GM13976 (cell line): ENCODE data around the gene CRIM1.
"Not testable (repeated sequence)": the region's sequence is repeated elsewhere in the genome, so short reads cannot be mapped to it uniquely, and the experiment has no call there.

Experiments
- DNase-seq: peaks from one replicate; pipeline ENCODE4 v3.0.0; 2012; ENCODE audit warnings: low spot score
- CTCF ChIP-seq: IDR thresholded peaks from 2 replicates; pipeline ENCODE4 v1.5.1; 2012; ENCODE audit warnings: borderline replicate concordance, mild to moderate bottlenecking; ENCODE audit not compliant: insufficient read depth; ENCODE audit errors: extremely low read depth, missing control alignments, control extremely low read depth
- in situ Hi-C: fragments of 300-500 bp; cut with MboI; formaldehyde crosslinking; loops from one replicate; pipeline ENCODE4 v1.12.0; 2022; ENCODE audit warnings: low sequenced_read_pairs, mixed read lengths, inconsistent platforms; ENCODE audit not compliant: unreplicated experiment

The CRIM1 gene, protein sequence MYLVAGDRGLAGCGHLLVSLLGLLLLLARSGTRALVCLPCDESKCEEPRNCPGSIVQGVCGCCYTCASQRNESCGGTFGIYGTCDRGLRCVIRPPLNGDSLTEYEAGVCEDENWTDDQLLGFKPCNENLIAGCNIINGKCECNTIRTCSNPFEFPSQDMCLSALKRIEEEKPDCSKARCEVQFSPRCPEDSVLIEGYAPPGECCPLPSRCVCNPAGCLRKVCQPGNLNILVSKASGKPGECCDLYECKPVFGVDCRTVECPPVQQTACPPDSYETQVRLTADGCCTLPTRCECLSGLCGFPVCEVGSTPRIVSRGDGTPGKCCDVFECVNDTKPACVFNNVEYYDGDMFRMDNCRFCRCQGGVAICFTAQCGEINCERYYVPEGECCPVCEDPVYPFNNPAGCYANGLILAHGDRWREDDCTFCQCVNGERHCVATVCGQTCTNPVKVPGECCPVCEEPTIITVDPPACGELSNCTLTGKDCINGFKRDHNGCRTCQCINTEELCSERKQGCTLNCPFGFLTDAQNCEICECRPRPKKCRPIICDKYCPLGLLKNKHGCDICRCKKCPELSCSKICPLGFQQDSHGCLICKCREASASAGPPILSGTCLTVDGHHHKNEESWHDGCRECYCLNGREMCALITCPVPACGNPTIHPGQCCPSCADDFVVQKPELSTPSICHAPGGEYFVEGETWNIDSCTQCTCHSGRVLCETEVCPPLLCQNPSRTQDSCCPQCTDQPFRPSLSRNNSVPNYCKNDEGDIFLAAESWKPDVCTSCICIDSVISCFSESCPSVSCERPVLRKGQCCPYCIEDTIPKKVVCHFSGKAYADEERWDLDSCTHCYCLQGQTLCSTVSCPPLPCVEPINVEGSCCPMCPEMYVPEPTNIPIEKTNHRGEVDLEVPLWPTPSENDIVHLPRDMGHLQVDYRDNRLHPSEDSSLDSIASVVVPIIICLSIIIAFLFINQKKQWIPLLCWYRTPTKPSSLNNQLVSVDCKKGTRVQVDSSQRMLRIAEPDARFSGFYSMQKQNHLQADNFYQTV

DNA sequence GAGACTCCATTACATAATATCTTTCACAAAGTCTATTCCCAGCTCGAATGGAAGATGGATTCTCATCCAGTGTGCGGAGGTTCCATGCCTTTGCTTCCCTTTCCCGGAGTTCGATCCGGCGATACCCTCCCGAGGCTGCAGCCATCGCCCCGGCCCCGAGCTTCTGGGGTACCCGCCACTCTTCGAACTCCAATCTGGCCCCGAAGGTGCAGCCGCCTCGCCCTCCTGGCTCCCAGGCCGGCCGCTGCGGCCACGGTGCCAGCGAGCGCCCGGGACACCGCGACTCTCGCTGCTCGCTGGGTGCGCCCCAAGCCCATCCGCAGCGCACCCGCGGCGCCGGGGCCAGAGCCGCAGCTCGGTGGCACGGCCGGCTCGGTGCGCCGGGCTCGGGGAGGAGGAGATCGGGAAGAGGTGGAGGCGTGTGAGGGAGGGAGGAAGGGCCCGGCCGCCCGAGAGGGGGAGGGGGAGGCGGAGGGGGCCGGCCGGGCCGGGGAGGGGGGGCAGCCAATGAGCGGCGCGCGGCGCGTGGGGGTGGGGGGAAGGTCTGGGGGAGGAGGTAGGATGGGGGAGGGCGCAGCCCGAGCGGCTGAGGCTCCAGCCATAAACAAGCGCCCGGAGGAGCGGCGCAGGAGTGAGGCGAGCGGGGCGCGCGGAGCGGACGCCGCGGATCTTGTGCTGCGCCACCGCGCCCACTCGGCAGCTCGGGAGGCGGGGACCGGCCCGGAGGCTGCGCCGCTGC, at the start of gene CRIM1:
CRIM1 (plus strand) TSS at position 628 of the 739 bp plus-strand sequence. CDS start 515 bp downstream, outside the sequence.
- peak; percentile 75 for DNase-seq
- no peak for TF ChIP-seq CTCF
- in situ Hi-C loops, result loop anchor here (10.0 kb wide), 1 partner anchor 309 kb away; no protein-coding TSS in a partner anchor

- TF ChIP-seq CTCF, result no peak
- in situ Hi-C loops, result no loop called here
- no peak for DNase-seq
Observed at GRCh38 chr2:36307441-36307840, 48.1 kb upstream of the CRIM1 start.

DNA sequence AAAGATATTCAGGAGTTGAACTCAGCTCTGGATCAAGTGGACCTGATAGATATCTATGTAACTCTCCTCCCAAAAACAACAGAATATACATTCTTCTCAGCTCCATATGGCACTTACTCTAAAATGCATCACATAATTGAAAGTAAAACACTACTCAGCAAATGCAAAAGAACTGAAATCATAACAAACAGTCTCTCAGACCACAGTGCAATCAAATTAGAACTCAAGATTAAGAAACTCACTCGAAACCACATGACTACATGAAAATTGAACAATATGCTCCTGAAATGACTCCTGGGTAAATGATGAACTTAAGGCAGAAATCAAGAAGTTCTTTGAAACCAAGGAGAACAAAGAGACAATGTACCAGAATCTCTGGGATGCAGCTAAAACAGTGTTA, 45.1 kb upstream of the CRIM1 start:
- DNase-seq, in situ Hi-C loops: not testable (repeated sequence)

GRCh38 chr2:36318547-36318946, 37.0 kb upstream of the CRIM1 start:
- no peak for TF ChIP-seq CTCF
- no peak for DNase-seq
- in situ Hi-C loops, result no loop called here

GRCh38 chr2:36322108-36322507, 33.5 kb upstream of the CRIM1 start:
- DNase-seq, result no peak
- TF ChIP-seq CTCF, result no peak

DNA sequence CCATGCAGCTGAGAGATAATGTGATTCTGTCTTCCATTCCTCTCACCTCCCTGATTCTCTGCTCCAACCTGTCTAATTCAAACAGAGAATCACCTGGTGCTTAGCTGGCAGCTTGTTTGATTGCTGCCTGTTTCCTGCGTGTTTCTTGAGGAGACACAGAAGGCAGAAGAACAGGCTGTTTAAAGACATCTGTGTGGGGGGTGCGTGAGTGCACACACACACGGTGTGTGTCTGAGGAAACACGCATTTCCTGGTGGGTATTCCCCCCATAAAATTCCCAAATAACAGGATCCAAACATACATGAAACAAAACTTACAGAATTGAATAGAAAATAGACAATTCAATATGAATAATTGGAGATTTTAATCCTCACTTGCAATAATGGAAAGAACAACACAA, 29.3 kb upstream of the CRIM1 start:
- no peak for DNase-seq
- TF ChIP-seq CTCF, result no peak
- in situ Hi-C loops, result no loop called here

More at GRCh38 chr2:36322108-36322507, 33.5 kb upstream of the CRIM1 start:
- in situ Hi-C loops, result no loop called here

- in situ Hi-C loops, result no loop called here
- TF ChIP-seq CTCF, result no peak
- no peak for DNase-seq
Observed at GRCh38 chr2:36329251-36329650, 26.3 kb upstream of the CRIM1 start.
